Natural killer cell (primary cell): ENCODE results near the gene ARID5A. TPM values are rescaled to one million over a fixed set of nuclear protein-coding genes. Genes with fewer than 3 reads are reported as not detected.

ENCODE experiments used
- ATAC-seq, 3 donors: fragments of 150-1000 bp in 2 of 3; fragments of 200-7000 bp in 1 of 3; cut with Tn5 transposase; 1 replicate in 1 of 3; 2 replicates in 2 of 3; pipeline ENCODE4 v1.10.0; 2021; ENCODE audit warnings: mild to moderate bottlenecking in 2 of 3, moderate library complexity in 2 of 3
- DNase-seq, 2 donors: peaks; one replicate each; pipeline versions ENCODE4 v3.0.0 to v3.0.0-alpha.2; 2013 to 2021; ENCODE audit warnings: mixed read lengths in 1 of 2
- H3K27ac ChIP-seq: one replicate; pipeline ENCODE4 v1.5.1; 2013; ENCODE audit warnings: mild to moderate bottlenecking, low read length
- H3K27me3 ChIP-seq: one replicate; pipeline ENCODE4 v1.6.1; 2013; ENCODE audit warnings: low read length; ENCODE audit not compliant: control insufficient read depth, insufficient read depth
- H3K36me3 ChIP-seq: one replicate; pipeline ENCODE4 v1.6.1; 2013; ENCODE audit warnings: low read length; ENCODE audit not compliant: control insufficient read depth, insufficient read depth
- H3K4me1 ChIP-seq: one replicate; pipeline ENCODE4 v1.6.1; 2013; ENCODE audit warnings: low read length; ENCODE audit not compliant: control insufficient read depth, insufficient read depth
- H3K4me3 ChIP-seq: one replicate; pipeline ENCODE4 v1.5.1; 2013; ENCODE audit warnings: low read length
- H3K9me3 ChIP-seq: one replicate; pipeline ENCODE4 v1.6.1; 2013; ENCODE audit warnings: low read length; ENCODE audit not compliant: control insufficient read depth, insufficient read depth
- H3K27ac Mint-ChIP-seq, 2 donors: one replicate each; pipeline ENCODE4 v1.8.0; 2022; ENCODE audit warnings: mild to moderate bottlenecking in 2 of 2, mixed read lengths in 2 of 2, moderate library complexity in 1 of 2
- H3K27me3 Mint-ChIP-seq, 2 donors: one replicate each; pipeline ENCODE4 v1.8.0; 2022; ENCODE audit warnings: low read depth in 2 of 2, mixed read lengths in 2 of 2
- H3K36me3 Mint-ChIP-seq: one replicate; pipeline ENCODE4 v1.8.0; 2022; ENCODE audit warnings: mixed read lengths
- H3K4me1 Mint-ChIP-seq, 2 donors: one replicate each; pipeline ENCODE4 v1.8.0; 2022; ENCODE audit warnings: mixed read lengths in 2 of 2
- H3K4me3 Mint-ChIP-seq: one replicate; pipeline ENCODE4 v1.8.0; 2022; ENCODE audit warnings: mild to moderate bottlenecking, moderate library complexity, mixed read lengths
- H3K9me3 Mint-ChIP-seq, 2 donors: one replicate each; pipeline ENCODE4 v1.8.0; 2022; ENCODE audit warnings: mixed read lengths in 2 of 2
- WGBS: methylation state at CpG from one replicate; pipeline ENCODE4 v1.1.7; 2013; ENCODE audit warnings: missing lambda C conversion rate; ENCODE audit not compliant: insufficient coverage; 5-methylcytosine and 5-hydroxymethylcytosine counted together
- intact Hi-C: fragments of 100-400 bp; cut with micrococcal nuclease; formaldehyde crosslinking; loops from one replicate; pipeline ENCODE4 v1.14.2; 2022
- total RNA-seq, 4 donors: library from RNA; stranded (reverse); fragments of 120-200 nt in 1 of 4; gene quantifications; one replicate each; pipeline versions ENCODE4 v1.2.3 to v1.2.4, GENCODE V29; 2013 to 2022
- TF ChIP-seq, protein P1 (sequence below): fragments of 200-600 bp; IDR thresholded peaks from one replicate; pipeline ENCODE4 v1.8.0; 2022; ENCODE audit warnings: antibody characterized with exemption

Gene ARID5A
- total RNA-seq, 3 donors from 2014 or later (not counting 1 experiment from before 2014, with no cell fraction given): 90.9 to 117 (median 114) TPM

DNA sequence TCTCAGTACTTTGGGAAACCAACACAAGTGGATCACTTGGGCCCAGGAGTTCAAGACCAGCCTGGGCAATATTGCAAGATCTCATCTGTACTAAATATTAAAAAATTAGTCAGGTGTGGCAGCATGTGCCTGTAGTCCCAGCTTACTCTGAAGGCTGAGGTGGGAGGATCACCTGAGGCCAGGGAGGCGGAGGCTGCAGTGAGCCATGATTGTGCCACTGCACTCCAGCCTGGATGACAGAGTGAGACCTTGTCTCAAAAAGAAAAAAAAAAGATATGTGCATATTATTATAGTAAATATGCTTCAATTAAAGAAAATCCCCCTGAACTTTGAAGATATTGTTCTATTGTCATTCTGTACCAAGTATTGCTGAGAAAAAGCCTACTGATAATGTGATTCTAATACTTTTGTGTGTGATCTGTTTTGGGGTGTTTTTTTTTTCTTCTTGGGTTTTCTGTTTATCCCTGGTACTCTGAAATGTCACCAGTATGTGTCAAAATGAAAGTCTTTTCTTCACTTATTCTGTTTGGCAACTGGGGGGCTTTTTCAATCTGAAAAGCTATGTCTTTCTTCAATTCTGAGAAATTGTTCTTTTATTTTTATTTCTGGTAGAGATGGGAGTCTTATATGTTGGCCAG, 44.6 kb upstream of the ARID5A start:
- H3K4me1 ChIP-seq: no peaks in the 10 kb centered on the region
- H3K9me3 ChIP-seq: peaks cover 3% of the 10 kb centered on the region
- WGBS: 100% methylated on average over 1 of the region's 1 CpG
- H3K36me3 ChIP-seq: no peaks in the 10 kb centered on the region
- H3K36me3 Mint-ChIP-seq: peaks cover 5% of the 10 kb centered on the region
- H3K27me3 Mint-ChIP-seq: peaks cover 5 to 7% of the 10 kb centered on the region in 2 donors
- H3K9me3 Mint-ChIP-seq: peaks cover 0 to 4% of the 10 kb centered on the region in 2 donors
- H3K27me3 ChIP-seq: no peaks in the 10 kb centered on the region
- no peak for DNase-seq
- no peak overlapping the region for H3K4me3 Mint-ChIP-seq
- H3K27ac ChIP-seq: no peak overlapping the region
- ATAC-seq: no peak
- TF ChIP-seq, protein P1, sequence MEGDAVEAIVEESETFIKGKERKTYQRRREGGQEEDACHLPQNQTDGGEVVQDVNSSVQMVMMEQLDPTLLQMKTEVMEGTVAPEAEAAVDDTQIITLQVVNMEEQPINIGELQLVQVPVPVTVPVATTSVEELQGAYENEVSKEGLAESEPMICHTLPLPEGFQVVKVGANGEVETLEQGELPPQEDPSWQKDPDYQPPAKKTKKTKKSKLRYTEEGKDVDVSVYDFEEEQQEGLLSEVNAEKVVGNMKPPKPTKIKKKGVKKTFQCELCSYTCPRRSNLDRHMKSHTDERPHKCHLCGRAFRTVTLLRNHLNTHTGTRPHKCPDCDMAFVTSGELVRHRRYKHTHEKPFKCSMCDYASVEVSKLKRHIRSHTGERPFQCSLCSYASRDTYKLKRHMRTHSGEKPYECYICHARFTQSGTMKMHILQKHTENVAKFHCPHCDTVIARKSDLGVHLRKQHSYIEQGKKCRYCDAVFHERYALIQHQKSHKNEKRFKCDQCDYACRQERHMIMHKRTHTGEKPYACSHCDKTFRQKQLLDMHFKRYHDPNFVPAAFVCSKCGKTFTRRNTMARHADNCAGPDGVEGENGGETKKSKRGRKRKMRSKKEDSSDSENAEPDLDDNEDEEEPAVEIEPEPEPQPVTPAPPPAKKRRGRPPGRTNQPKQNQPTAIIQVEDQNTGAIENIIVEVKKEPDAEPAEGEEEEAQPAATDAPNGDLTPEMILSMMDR: no peak
- intact Hi-C loops: no loop called here
- H3K27ac Mint-ChIP-seq: no peak overlapping the region
- no peak overlapping the region for H3K4me3 ChIP-seq
- H3K4me1 Mint-ChIP-seq: peaks cover 0 to 4% of the 10 kb centered on the region in 2 donors

DNA sequence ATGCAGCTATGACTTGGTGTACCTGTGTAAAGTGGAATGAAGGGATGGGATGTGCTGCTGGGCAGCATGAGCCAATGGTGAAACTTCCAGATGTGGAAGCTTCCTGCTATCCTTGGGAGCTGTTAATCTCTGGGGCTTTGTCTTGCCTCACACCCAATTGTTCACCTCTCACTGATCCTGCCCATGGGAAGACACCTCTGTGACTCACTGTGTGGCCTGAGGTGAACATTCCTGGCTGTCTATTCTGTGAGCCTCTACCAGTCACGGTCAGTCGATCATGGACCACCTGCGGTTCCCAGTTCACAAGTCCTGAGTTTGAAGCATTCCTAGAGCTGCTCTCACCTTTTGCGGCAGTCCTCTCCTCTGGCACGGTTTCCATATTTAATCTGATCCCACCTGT, 43.5 kb upstream of the ARID5A start:
- Histone ChIP-seq H3K27me3 (no peaks in the 10 kb centered on the region), H3K27ac (no peak overlapping the region), H3K4me3 (no peak overlapping the region), H3K4me1 (no peaks in the 10 kb centered on the region), H3K9me3 (peaks cover 3% of the 10 kb centered on the region), H3K36me3 (no peaks in the 10 kb centered on the region)
- Mint-ChIP-seq H3K27ac (no peak overlapping the region), H3K4me3 (no peak overlapping the region), H3K36me3 (peaks cover 5% of the 10 kb centered on the region), H3K4me1 (no peaks in the 10 kb centered on the region), H3K27me3 (peaks cover 5 to 7% of the 10 kb centered on the region in 2 donors), H3K9me3 (peaks cover 0 to 4% of the 10 kb centered on the region in 2 donors)
- TF ChIP-seq, protein P1: no peak
- ATAC-seq: no peak
- DNase-seq: no peak
- WGBS: 95% methylated on average over 4 of the region's 5 CpGs
- intact Hi-C loops: no loop called here

DNA sequence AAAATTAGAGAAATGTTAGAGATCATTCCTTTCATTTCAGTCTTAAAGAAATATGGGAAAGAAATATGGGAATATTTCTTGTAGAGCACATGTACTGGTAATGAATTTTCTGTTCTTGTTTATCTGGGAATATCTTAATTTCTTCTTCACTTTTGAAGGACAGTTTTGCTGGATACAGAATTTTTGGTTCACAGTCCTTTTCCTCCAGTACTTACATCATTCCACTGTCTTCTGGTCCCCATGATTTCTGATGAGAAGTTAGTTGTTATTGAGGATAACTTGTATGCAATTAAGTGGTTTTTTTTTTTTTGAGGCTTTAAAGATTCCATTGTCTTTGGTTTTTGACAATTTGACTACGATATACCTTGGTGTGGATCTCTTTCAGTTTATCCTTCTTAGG, 42.4 kb upstream of the ARID5A start:
- Mint-ChIP-seq H3K36me3 (peaks cover 5% of the 10 kb centered on the region), H3K4me3 (no peak overlapping the region), H3K4me1 (no peaks in the 10 kb centered on the region), H3K27ac (no peak overlapping the region), H3K27me3 (peaks cover 7% of the 10 kb centered on the region in 2 donors), H3K9me3 (peaks cover 0 to 4% of the 10 kb centered on the region in 2 donors)
- ATAC-seq (no peak), DNase-seq (no peak)
- H3K4me3 ChIP-seq: no peak overlapping the region
- TF ChIP-seq, protein P1: no peak
- no peaks in the 10 kb centered on the region for H3K36me3 ChIP-seq
- peaks cover 3% of the 10 kb centered on the region for H3K9me3 ChIP-seq
- intact Hi-C loops: no loop called here
- no peaks in the 10 kb centered on the region for H3K27me3 ChIP-seq
- WGBS: 100% methylated on average over 1 of the region's 1 CpG
- H3K4me1 ChIP-seq: no peaks in the 10 kb centered on the region
- H3K27ac ChIP-seq: no peak overlapping the region
